Keratinocyte (primary cell): ENCODE measurements around the gene TMEM132D. TPM values are rescaled to one million over a fixed set of nuclear protein-coding genes. Genes with fewer than 3 reads are reported as not detected.

Experiments
- DNase-seq: peaks from one replicate; pipeline ENCODE4 v3.0.0-alpha.2; 2011; ENCODE audit warnings: low read depth, missing footprints, low spot score
- FAIRE-seq: peaks from 2 replicates; lab custom pipeline; 2011; peaks lifted over from hg19 to GRCh38; lab: Jason Lieb, UNC
- H2AFZ ChIP-seq: 2 replicates; pipeline ENCODE4 v1.6.0; 2012; ENCODE audit warnings: low read length, control low read depth, inconsistent platforms; ENCODE audit not compliant: control insufficient read depth
- H3K27ac ChIP-seq: 2 replicates; pipeline ENCODE4 v1.5.1; 2011; ENCODE audit warnings: low read length; ENCODE audit not compliant: control insufficient read depth, insufficient read depth
- H3K27me3 ChIP-seq: 3 replicates; pipeline ENCODE4 v1.6.0; 2011; ENCODE audit warnings: low read length; ENCODE audit not compliant: control insufficient read depth, insufficient read depth; ENCODE audit errors: extremely low read depth
- H3K36me3 ChIP-seq, 2 experiments: 2 replicates in 1 of 2; 3 replicates in 1 of 2; pipeline ENCODE4 v1.5.1; 2011; ENCODE audit warnings: low read length in 2 of 2, mild to moderate bottlenecking in 1 of 2; ENCODE audit not compliant: control insufficient read depth in 2 of 2, insufficient read depth in 2 of 2; ENCODE audit errors: extremely low read depth in 1 of 2
- H3K4me1 ChIP-seq: 3 replicates; pipeline ENCODE4 v1.5.1; 2011; ENCODE audit warnings: low read length; ENCODE audit not compliant: control insufficient read depth, insufficient read depth; ENCODE audit errors: extremely low read depth
- H3K4me2 ChIP-seq: 3 replicates; pipeline ENCODE4 v1.6.0; 2011; ENCODE audit warnings: low read depth, low read length; ENCODE audit not compliant: control insufficient read depth, insufficient read depth; ENCODE audit errors: extremely low read depth
- H3K4me3 ChIP-seq, 3 experiments: fragments of 200-600 bp in 1 of 3; sonication (generic) in 1 of 3; 2 replicates in 2 of 3; 3 replicates in 1 of 3; pipeline ENCODE4 v1.5.1; 2011 to 2016; ENCODE audit warnings: low read length in 3 of 3, mild to moderate bottlenecking in 3 of 3, control low read depth in 2 of 3, inconsistent platforms in 1 of 3, low read depth in 1 of 3, mixed read lengths in 1 of 3, mixed run types in 1 of 3, moderate library complexity in 1 of 3; ENCODE audit not compliant: control insufficient read depth in 2 of 3, insufficient read depth in 2 of 3; ENCODE audit errors: extremely low read depth in 1 of 3
- H3K79me2 ChIP-seq: 2 replicates; pipeline ENCODE4 v1.6.0; 2012; ENCODE audit warnings: low read length; ENCODE audit not compliant: control insufficient read depth, insufficient read depth
- H3K9ac ChIP-seq: 3 replicates; pipeline ENCODE4 v1.6.0; 2011; ENCODE audit warnings: low read length; ENCODE audit not compliant: control insufficient read depth, insufficient read depth; ENCODE audit errors: extremely low read depth
- H3K9me1 ChIP-seq: 3 replicates; pipeline ENCODE4 v1.6.0; 2011; ENCODE audit warnings: low read length; ENCODE audit not compliant: control insufficient read depth, insufficient read depth; ENCODE audit errors: extremely low read depth
- H3K9me3 ChIP-seq: 2 replicates; pipeline ENCODE4 v1.5.1; 2012; ENCODE audit warnings: low read depth, low read length; ENCODE audit not compliant: control insufficient read depth
- H4K20me1 ChIP-seq: 3 replicates; pipeline ENCODE4 v1.6.0; 2011; ENCODE audit warnings: low read length; ENCODE audit not compliant: control insufficient read depth, insufficient read depth; ENCODE audit errors: extremely low read depth
- EZH2 ChIP-seq: IDR thresholded peaks from one replicate; pipeline ENCODE4 v1.6.1; 2012; ENCODE audit warnings: inconsistent platforms, mild to moderate bottlenecking, low read length, moderate library complexity
- dilution Hi-C: fragments of 300-500 bp; cut with MboI; formaldehyde crosslinking; loops from one replicate; pipeline ENCODE4 v1.7.0; 2020; ENCODE audit warnings: low sequenced_read_pairs; ENCODE audit not compliant: extremely low pct_ligation_motif_present
- polyA plus RNA-seq, 5 experiments: library from polyadenylated mRNA; depleted of rRNA in 3 of 5; stranded (reverse) in 3 of 5; stranded (forward) in 1 of 5; unstranded in 1 of 5; fragments of >200 nt; gene quantifications; 1 replicate in 1 of 5; 2 replicates in 3 of 5; 3 replicates in 1 of 5; pipeline versions ENCODE4 v1.2.1 to v1.2.3, GENCODE V29; 2011 to 2012; ENCODE audit warnings: missing spikeins in 2 of 5, low read depth in 1 of 5, low replicate concordance in 1 of 5
- TF ChIP-seq, protein P1 (sequence below), 3 experiments: IDR thresholded peaks in 1 of 3; conservative IDR thresholded peaks in 1 of 3; optimal IDR thresholded peaks in 1 of 3; 2 replicates in 2 of 3; 3 replicates in 1 of 3; pipeline versions ENCODE3 to v1.5.1; 2011; ENCODE audit warnings: low read length in 3 of 3, mild to moderate bottlenecking in 3 of 3, moderate library complexity in 2 of 3, control low read depth in 1 of 3, inconsistent platforms in 1 of 3; ENCODE audit not compliant: insufficient read depth in 2 of 3; ENCODE audit errors: extremely low read depth in 1 of 3

Gene TMEM132D
- polyA plus RNA-seq, 1 donor (not counting 4 experiments of a cell fraction or from before 2014, with no cell fraction given): not detected

DNA sequence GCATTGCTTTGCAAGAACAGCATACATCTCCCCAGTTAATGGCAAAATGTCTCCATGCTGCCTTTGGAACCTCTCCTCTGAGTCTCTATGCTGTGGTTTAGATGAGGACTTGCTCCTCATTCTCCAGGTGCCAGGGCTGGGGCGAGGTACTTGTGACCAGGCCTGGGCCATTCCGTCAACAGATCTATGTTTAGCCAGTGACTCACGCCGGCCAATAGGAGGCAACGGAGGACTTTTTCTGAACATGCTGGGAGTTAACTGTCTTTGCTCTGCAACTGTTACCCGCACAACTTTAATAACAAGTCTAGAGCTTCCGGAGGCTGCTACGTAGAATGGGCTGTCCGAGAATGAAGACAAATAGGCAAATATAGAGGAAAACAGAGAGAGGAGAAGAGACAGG, 836.3 kb downstream of the TMEM132D start:
- dilution Hi-C loops: no loop called here
- no peak overlapping the region for H3K4me3 ChIP-seq
- peaks cover 8% of the 10 kb centered on the region for H3K9me3 ChIP-seq
- no peaks in the 10 kb centered on the region for H3K9me1 ChIP-seq
- FAIRE-seq: no peak
- H3K27me3 ChIP-seq: no peaks in the 10 kb centered on the region
- H3K36me3 ChIP-seq: no peaks in the 10 kb centered on the region
- DNase-seq: no peak
- H3K27ac ChIP-seq: no peak overlapping the region
- no peak overlapping the region for H3K9ac ChIP-seq
- H4K20me1 ChIP-seq: no peaks in the 10 kb centered on the region
- no peaks in the 10 kb centered on the region for H3K79me2 ChIP-seq
- TF ChIP-seq, protein P1, sequence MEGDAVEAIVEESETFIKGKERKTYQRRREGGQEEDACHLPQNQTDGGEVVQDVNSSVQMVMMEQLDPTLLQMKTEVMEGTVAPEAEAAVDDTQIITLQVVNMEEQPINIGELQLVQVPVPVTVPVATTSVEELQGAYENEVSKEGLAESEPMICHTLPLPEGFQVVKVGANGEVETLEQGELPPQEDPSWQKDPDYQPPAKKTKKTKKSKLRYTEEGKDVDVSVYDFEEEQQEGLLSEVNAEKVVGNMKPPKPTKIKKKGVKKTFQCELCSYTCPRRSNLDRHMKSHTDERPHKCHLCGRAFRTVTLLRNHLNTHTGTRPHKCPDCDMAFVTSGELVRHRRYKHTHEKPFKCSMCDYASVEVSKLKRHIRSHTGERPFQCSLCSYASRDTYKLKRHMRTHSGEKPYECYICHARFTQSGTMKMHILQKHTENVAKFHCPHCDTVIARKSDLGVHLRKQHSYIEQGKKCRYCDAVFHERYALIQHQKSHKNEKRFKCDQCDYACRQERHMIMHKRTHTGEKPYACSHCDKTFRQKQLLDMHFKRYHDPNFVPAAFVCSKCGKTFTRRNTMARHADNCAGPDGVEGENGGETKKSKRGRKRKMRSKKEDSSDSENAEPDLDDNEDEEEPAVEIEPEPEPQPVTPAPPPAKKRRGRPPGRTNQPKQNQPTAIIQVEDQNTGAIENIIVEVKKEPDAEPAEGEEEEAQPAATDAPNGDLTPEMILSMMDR (optimal IDR thresholded peaks at IDR 0.05 in 1 of 3, IDR thresholded peaks at IDR 0.05 in 1 of 3, conservative IDR thresholded peaks at IDR 0.05 in 1 of 3; ENCODE audit: extremely low read depth in 1 of 3, insufficient read depth in 2 of 3, low read length in 3 of 3): no peak
- H3K4me1 ChIP-seq: no peaks in the 10 kb centered on the region
- no peak overlapping the region for H3K4me2 ChIP-seq
- H2AFZ ChIP-seq: no peak overlapping the region

DNA sequence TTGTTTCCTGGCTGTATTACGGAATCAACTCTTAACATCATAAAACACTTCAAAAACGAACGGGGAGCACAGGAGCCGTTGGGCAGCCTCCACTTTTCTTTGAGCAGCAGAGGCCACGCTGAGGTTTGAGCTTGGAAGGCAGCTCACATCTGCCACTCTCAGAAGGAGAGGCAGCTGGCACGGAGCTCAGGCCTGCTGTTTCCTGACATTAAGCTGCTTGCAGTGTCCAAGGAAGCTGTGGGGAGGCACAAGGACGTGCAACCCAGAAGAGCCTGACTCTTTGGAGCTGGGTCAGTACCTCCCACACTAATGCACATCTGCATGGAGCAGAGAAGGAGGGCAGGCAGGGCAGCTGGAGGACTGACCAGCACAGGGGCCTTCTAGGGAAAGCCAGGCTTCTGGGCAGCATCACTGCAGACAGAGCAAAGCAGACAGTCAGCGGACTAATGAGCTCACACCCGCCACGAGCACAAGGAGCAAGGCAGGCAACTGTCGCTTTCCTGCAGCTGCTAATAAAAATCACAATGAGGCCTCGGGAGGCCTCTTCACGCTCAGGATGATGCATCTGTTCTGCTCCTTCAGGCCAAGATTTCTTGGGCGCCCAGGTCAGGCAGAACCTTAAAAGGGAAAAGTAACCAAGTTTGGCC, 839.5 kb downstream of the TMEM132D start:
- no peak overlapping the region for H3K4me3 ChIP-seq
- H3K9me1 ChIP-seq: no peaks in the 10 kb centered on the region
- DNase-seq (no peak), FAIRE-seq (no peak)
- H3K27ac ChIP-seq: no peak overlapping the region
- H3K79me2 ChIP-seq: no peaks in the 10 kb centered on the region
- no peak for TF ChIP-seq EZH2
- TF ChIP-seq, protein P1 (optimal IDR thresholded peaks at IDR 0.05 in 1 of 3, IDR thresholded peaks at IDR 0.05 in 1 of 3, conservative IDR thresholded peaks at IDR 0.05 in 1 of 3; ENCODE audit: extremely low read depth in 1 of 3, insufficient read depth in 2 of 3, low read length in 3 of 3): no peak
- no peaks in the 10 kb centered on the region for H4K20me1 ChIP-seq
- dilution Hi-C loops: no loop called here
- no peaks in the 10 kb centered on the region for H3K36me3 ChIP-seq
- no peak overlapping the region for H3K4me2 ChIP-seq
- no peaks in the 10 kb centered on the region for H3K27me3 ChIP-seq
- no peak overlapping the region for H3K9ac ChIP-seq
- H2AFZ ChIP-seq: no peak overlapping the region
- H3K9me3 ChIP-seq: peaks cover 7% of the 10 kb centered on the region
- no peaks in the 10 kb centered on the region for H3K4me1 ChIP-seq
